LoVo (cell line): ENCODE results near the gene DPCD.

Experiments used
- DNase-seq: peaks from one replicate; pipeline ENCODE4 v3.0.0-alpha.2; 2016; ENCODE audit warnings: low spot score

The DPCD gene

GRCh38 chr10:101567165-101568006 lies 20.7 kb upstream of the DPCD start:
- DNase-seq = no peak

DNA sequence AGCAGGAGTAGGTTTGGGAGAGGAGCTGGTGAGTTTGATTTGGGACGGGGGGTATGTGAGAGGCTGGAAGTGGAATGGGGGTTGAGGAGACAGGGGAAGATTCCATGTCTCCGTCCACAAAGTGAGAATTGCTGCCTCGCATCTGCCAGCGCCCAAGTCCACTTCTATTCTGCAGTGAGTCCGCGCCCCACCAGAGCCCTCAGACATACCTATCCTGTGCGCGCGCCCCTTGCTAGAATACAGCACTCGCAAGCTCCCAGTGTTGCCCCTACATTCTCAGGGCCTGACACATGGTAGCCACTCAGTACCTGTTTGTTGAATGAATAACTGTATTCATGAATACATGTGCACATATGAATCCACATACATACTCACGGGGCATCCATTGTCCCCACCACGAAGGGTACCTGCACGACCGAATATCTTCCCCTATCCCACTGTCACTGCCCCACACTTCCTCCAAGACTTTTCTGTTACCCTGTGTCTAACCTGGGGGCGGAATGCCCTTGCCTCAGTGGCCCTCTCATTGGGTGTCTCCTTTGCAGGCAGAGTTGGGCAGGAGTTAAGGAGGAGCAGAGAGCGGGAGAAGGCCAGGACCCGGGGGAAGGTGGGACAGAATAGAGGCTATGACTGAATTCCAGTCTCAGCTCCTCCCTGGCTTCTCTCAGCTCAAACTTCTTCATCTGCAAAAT lies 19.9 kb upstream of the DPCD start:
- no peak for DNase-seq

- no peak for DNase-seq
These were observed 18.8 kb upstream of the DPCD start for GRCh38 chr10:101569323-101569621.

GRCh38 chr10:101569622-101570427 lies 18.3 kb upstream of the DPCD start:
- DNase-seq = peak; percentile 80

DNA sequence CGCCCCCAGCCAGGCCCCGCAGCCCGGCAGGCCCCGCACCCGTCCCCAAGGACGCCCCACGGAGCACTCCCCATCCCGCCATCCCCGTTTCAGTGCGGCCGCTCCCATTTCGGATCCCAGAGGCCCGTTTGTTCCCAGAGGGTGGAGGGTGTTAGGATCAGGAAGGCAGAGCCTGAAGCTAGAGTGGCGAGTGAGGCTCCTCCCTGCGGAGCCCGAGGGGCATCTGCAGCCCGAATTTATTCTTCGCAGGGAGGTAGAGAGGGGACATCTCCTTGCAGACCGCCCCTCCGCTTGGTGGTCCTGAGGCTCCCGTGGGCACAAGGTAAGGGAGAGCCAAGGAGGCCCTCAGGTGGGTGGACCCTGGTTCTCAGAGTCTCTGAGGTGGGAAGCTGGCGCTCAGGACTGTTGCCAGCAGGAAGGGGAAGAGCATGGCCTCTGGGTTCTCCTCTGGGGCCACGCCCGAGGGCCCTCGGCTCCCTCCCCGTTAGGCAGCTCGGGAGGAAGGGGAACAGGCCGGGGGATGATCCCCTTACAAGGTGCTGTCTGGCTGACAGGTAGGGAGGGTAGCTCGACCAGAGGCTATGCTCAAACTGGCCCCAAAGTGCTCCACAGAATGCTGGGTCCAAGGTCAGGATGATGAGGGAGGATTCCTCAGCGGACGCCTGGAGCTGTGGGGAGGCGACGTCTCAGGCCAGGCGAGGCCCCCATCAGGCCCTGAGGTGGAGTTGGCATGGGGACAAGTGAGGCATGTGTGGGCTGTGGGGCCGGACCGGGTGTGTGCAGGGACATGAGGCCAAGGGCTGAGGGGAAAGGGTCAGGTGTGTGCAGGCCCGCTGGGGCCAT lies 17.5 kb upstream of the DPCD start:
- no peak for DNase-seq

GRCh38 chr10:101571271-101571925 lies 16.7 kb upstream of the DPCD start:
- no peak for DNase-seq

GRCh38 chr10:101572126-101572525 lies 16.0 kb upstream of the DPCD start:
- no peak for DNase-seq

DNA sequence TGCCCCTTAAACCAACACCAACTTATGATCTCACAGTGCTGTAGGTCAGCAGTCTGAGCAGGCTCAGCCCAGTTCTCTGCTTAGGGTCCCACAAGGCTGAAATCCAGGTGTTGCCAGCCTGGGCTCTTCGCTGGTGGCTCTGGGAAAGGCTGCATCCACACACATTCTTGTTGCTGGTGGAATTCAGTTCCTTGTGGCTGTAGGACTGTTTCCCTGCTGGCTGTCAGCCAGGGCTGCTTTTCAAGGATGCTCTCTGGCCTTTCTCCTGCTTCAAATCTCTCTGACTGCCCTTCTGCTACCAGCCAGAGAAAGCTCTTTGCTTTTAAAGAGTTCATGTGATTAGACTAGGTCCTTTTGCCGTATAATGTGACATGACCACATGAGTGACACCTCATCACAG lies 15.3 kb upstream of the DPCD start:
- no peak for DNase-seq

GRCh38 chr10:101573885-101574753 lies 14.0 kb upstream of the DPCD start:
- no peak for DNase-seq

GRCh38 chr10:101575091-101575490 lies 13.0 kb upstream of the DPCD start:
- no peak for DNase-seq

DNA sequence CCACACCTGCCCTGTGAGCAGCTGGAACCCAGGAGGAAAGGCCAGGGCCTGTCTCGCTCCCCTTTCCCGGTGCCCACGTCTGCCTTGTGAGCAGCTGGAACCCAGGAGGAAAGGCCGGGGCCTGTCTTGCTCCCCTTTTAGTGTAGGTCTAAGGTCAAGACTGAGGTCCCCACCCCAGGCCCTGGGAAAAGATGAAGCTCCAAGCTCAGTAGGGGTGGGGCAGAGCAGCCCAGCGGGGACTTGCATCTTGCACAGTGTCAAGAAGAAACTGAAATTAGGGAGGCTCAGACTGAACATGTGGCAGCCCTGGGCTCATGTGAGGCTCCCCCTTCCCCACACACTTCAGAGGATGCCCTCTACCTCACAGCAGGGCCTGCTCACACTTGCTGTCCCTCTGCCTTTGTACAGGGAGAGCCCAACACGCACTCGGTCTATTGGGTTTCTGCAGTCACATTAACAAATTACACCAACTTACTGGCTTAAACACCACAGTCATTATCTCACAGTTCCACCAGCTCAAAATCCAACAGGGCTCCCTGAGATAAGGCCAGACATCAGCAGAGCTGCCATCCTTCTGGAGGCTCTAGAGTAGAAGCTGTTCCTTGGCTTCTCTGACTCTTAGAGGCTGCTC lies 12.4 kb upstream of the DPCD start:
- no peak for DNase-seq

GRCh38 chr10:101576211-101576863 lies 11.8 kb upstream of the DPCD start:
- peak; percentile 10 for DNase-seq

- no peak for DNase-seq
These were observed 10.8 kb upstream of the DPCD start for GRCh38 chr10:101577121-101577871.

GRCh38 chr10:101578192-101578591 lies 9.9 kb upstream of the DPCD start:
- no peak for DNase-seq

GRCh38 chr10:101578803-101579515 lies 9.2 kb upstream of the DPCD start:
- DNase-seq = no peak

DNA sequence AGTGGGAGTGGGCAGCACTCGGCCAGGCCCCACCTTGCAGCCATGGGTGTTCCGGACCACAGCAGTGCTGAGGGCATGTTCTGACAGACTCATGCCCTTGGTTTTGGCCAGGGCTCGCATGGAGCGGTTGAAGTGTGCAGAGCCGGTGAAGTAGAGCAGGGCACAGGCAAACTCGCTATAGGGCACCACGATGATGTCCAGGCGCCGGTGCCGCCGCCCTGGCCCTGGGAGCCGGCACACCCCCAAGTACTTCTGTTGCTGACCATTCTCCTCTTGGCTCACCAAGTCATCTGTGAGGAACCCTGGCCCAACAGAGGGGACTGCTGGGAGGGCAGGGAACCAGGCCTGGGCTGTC lies 8.6 kb upstream of the DPCD start:
- DNase-seq = no peak

DNA sequence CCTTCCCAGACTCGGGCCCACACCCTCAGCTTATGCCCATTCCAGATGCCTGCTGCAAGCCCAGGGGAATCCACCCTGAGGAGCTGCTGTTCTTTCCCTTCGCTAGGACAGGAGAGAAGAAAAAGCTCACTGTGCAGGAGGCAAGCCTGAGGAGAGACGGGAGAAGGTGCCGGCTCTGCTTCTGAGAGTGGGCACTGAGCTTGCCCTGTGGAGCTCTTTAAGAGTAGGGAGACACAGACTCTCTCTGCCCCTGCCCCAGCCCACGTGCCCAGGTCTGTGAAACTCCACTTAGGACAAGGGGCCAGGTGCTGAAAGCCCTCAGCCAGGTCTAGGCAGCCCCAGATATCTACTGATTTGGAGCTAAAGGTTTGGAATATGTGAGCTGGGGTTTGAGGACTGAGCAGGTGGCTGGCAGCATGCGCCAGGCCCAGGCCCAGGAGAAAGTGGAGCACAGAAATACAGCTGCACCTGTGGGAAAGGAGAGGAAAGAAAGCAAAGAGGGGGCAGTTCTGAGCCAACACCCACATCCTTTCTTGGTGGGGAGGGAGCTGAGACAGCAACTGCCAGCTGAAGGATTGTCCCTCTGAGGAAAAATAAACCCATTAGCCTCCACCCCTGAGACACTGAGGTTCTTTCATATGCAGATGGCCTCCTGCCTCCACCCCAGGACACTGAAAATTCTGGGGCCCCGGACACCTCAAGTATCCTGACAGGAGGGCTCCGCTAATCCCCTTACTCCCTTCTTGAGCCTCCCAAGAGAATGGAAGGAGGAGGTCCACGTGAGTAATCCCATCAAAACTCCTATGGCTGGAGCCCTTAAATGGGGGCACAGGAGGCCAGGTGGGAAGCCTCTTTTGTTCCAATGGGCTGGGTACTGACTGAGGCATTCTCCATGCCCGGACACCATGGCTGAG lies 7.4 kb upstream of the DPCD start:
- no peak for DNase-seq
